Effector memory CD4-positive, alpha-beta T cell (primary cell): ENCODE results near the gene SORCS3.

Experiments used
- DNase-seq, 3 donors: peaks; one replicate each; pipeline ENCODE4 v3.0.0-alpha.2; 2020
- H3K27ac ChIP-seq: 2 replicates; pipeline ENCODE4 v1.7.0; 2013; ENCODE audit warnings: mild to moderate bottlenecking, low read length, moderate library complexity; ENCODE audit not compliant: insufficient read depth, poor library complexity, severe bottlenecking
- H3K27me3 ChIP-seq: replicated peaks from 2 replicates; pipeline ENCODE4 v1.7.0; 2013; ENCODE audit warnings: mild to moderate bottlenecking, low read length; ENCODE audit not compliant: insufficient read depth, control insufficient read depth, poor library complexity, severe bottlenecking
- H3K36me3 ChIP-seq: 2 replicates; pipeline ENCODE4 v1.7.0; 2013; ENCODE audit warnings: mild to moderate bottlenecking, low read length, moderate library complexity; ENCODE audit not compliant: control insufficient read depth, insufficient read depth
- H3K4me1 ChIP-seq: 2 replicates; pipeline ENCODE4 v1.7.0; 2013; ENCODE audit warnings: low read length, mild to moderate bottlenecking; ENCODE audit not compliant: control insufficient read depth, insufficient read depth, poor library complexity, severe bottlenecking
- H3K4me3 ChIP-seq: 2 replicates; pipeline ENCODE4 v1.7.0; 2013; ENCODE audit warnings: low read length, low read depth, mild to moderate bottlenecking; ENCODE audit not compliant: insufficient read depth, poor library complexity, severe bottlenecking
- H3K9me3 ChIP-seq: 2 replicates; pipeline ENCODE4 v1.7.0; 2013; ENCODE audit warnings: mild to moderate bottlenecking, low read length, moderate library complexity; ENCODE audit not compliant: control insufficient read depth

Gene SORCS3

GRCh38 chr10:104921763-104922162, 280.7 kb downstream of the SORCS3 start:
- no peak overlapping the region for H3K27ac ChIP-seq
- H3K36me3 ChIP-seq = no peaks in the 10 kb centered on the region
- no peak overlapping the region for H3K4me3 ChIP-seq
- no peaks in the 10 kb centered on the region for H3K9me3 ChIP-seq
- H3K4me1 ChIP-seq = no peaks in the 10 kb centered on the region
- no peaks in the 10 kb centered on the region for H3K27me3 ChIP-seq
- DNase-seq = no peak

DNA sequence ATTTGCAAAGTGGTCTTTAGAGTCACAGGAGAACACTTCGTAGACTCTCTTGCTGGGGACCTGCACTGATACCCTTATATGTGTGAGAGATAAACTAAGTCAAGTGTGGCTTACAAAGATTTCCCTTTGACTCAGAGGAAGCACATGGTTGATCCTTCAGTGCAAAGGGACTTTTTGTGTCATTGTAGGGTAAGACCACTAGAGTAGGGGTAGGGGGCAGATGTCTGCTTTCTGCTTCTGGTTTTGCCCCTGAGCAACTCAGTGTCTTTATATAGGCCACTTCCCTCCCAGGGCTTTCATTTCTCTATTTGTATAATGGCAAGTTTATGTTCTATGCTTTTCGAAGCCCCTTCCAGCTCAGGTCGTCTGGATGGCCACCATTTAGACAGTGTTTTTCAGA, 281.7 kb downstream of the SORCS3 start:
- no peak for DNase-seq
- no peak overlapping the region for H3K27ac ChIP-seq
- no peaks in the 10 kb centered on the region for H3K4me1 ChIP-seq
- H3K27me3 ChIP-seq = no peaks in the 10 kb centered on the region
- H3K36me3 ChIP-seq = no peaks in the 10 kb centered on the region
- no peaks in the 10 kb centered on the region for H3K9me3 ChIP-seq
- no peak overlapping the region for H3K4me3 ChIP-seq

DNA sequence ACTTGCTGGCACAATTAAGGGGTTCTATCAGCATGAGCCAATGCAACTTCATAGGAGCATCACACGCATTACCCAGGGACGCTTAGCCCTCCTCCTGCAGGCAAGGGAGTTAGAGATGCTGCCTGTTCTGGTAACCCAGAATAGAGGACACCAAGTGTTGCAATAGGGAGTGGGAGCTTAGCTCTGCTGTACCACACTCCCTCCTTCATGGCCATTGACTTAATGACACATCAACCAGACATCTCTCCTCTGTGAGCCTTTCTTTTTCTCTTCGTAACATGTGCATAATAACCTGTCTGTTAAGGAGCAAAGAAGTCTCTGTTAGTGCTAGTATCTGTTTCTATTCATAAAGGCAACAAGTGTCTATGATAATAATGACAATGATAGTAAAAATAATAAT, 282.4 kb downstream of the SORCS3 start:
- Histone ChIP-seq H3K9me3 (no peaks in the 10 kb centered on the region), H3K4me1 (no peaks in the 10 kb centered on the region), H3K36me3 (no peaks in the 10 kb centered on the region), H3K4me3 (no peak overlapping the region), H3K27ac (no peak overlapping the region), H3K27me3 (no peaks in the 10 kb centered on the region)
- DNase-seq = no peak

DNA sequence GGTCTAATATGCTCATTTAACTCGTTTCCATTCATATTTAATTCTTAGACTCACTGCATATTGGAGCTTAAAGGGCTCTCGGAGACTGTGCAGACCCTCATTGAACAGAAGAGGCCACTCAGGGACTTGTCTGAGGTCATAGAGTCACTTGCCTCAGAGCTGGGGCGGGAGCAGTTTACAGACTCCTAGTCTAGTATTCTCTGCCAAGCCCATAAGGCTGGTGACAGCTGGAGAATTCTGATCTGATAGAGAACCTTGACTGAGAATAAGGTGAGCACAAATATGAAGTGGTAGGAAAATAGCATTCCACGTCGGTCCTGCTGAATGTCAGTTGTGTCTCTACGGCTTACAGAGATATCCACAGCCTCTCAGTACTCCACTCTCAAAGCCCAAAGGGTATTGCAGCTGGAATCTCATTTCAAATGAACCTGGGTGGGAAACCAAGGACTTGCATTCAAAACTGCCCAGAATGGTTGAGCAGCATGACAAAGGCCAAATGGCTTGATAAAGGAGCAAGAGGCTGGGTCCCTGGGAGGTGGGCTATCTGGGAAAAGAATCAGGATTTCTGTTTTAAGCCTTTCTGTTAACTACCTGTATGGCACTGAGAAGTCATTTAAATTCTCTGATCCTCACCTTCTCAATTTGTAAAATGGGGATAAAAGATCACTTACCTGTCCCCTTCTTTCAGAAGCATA, 283.2 kb downstream of the SORCS3 start:
- H3K27me3 ChIP-seq = no peaks in the 10 kb centered on the region
- H3K27ac ChIP-seq = no peak overlapping the region
- H3K36me3 ChIP-seq = no peaks in the 10 kb centered on the region
- H3K4me3 ChIP-seq = no peak overlapping the region
- no peak for DNase-seq
- no peaks in the 10 kb centered on the region for H3K9me3 ChIP-seq
- H3K4me1 ChIP-seq = no peaks in the 10 kb centered on the region

- no peaks in the 10 kb centered on the region for H3K36me3 ChIP-seq
- no peak overlapping the region for H3K4me3 ChIP-seq
- H3K27ac ChIP-seq = no peak overlapping the region
- no peak for DNase-seq
- H3K4me1 ChIP-seq = no peaks in the 10 kb centered on the region
- H3K9me3 ChIP-seq = no peaks in the 10 kb centered on the region
- H3K27me3 ChIP-seq = no peaks in the 10 kb centered on the region
These were observed 284.3 kb downstream of the SORCS3 start for GRCh38 chr10:104925232-104925851.

- Histone ChIP-seq H3K27me3 (no peaks in the 10 kb centered on the region), H3K36me3 (no peaks in the 10 kb centered on the region), H3K4me1 (no peaks in the 10 kb centered on the region)
These were observed 287.6 kb downstream of the SORCS3 start for GRCh38 chr10:104928734-104929133.

GRCh38 chr10:104931612-104932134, 290.6 kb downstream of the SORCS3 start:
- no peak overlapping the region for H3K27ac ChIP-seq
- no peak overlapping the region for H3K4me3 ChIP-seq
- no peaks in the 10 kb centered on the region for H3K4me1 ChIP-seq
- H3K9me3 ChIP-seq = no peaks in the 10 kb centered on the region
- no peaks in the 10 kb centered on the region for H3K27me3 ChIP-seq
- DNase-seq = no peak
- H3K36me3 ChIP-seq = no peaks in the 10 kb centered on the region

More at GRCh38 chr10:104928734-104929133, 287.6 kb downstream of the SORCS3 start:
- Histone ChIP-seq H3K4me3 (no peak overlapping the region), H3K27ac (no peak overlapping the region), H3K9me3 (no peaks in the 10 kb centered on the region)
- DNase-seq = no peak

- Histone ChIP-seq H3K9me3 (no peaks in the 10 kb centered on the region), H3K4me3 (no peak overlapping the region), H3K4me1 (no peaks in the 10 kb centered on the region), H3K27ac (no peak overlapping the region), H3K27me3 (no peaks in the 10 kb centered on the region), H3K36me3 (no peaks in the 10 kb centered on the region)
- no peak for DNase-seq
These were observed 294.6 kb downstream of the SORCS3 start for GRCh38 chr10:104935656-104936055.

DNA sequence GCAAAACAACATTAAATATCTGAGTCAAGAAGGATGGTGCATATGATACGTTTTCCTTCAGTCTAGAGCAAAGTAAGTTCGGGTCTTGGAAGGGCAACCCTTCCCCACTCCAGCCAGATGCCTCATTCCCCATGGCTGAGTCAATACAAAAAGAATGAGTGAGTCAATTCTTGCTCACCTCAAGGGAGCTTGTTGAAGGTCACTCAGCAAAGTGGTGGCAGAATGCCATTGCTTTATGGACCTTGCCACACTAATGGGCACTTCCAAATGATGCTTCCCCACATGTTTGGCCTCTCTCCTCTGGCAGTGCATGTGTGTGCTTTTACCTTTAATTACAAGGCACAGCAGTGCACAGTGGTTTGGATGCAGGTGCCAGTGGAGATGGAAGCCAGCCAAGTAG, 296.5 kb downstream of the SORCS3 start:
- H3K36me3 ChIP-seq = no peaks in the 10 kb centered on the region
- DNase-seq = no peak

DNA sequence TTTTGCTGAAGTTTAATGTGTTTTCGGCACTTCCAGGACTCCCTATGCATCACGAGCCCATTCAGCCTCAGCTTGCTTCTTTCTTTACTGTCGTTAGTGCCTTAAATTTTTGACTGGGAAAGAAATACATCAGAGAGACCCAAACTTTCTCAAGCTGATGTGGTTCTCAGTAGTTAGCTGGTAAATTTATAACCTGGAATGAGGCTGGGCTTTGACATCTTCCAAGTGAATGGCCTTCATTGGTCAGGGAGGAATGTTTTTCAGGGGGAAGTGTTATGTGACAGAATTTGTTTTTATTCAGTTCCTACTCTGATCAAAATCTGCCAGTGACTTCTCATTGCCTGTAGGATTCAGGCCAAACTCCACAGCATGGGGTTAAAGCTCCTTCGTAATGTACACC, 296.9 kb downstream of the SORCS3 start:
- no peak for DNase-seq
- H3K27me3 ChIP-seq = no peaks in the 10 kb centered on the region
- H3K4me1 ChIP-seq = no peaks in the 10 kb centered on the region
- H3K4me3 ChIP-seq = no peak overlapping the region
- H3K9me3 ChIP-seq = no peaks in the 10 kb centered on the region
- no peak overlapping the region for H3K27ac ChIP-seq
- H3K36me3 ChIP-seq = no peaks in the 10 kb centered on the region

More for the DNA sequence above, 296.5 kb downstream of the SORCS3 start:
- H3K9me3 ChIP-seq = no peaks in the 10 kb centered on the region
- no peaks in the 10 kb centered on the region for H3K4me1 ChIP-seq
- no peaks in the 10 kb centered on the region for H3K27me3 ChIP-seq
- no peak overlapping the region for H3K4me3 ChIP-seq
- H3K27ac ChIP-seq = no peak overlapping the region
